D341Med (cell line): ENCODE data around the gene TRIM45.
A peak's percentile ranks its signal among the peaks of the same experiment; 100 is the strongest.
"Not testable (repeated sequence)": the region's sequence is repeated elsewhere in the genome, so short reads cannot be mapped to it uniquely, and the experiment has no call there.

Experiments used
- DNase-seq: peaks from one replicate; pipeline ENCODE4 v3.0.0; 2012; ENCODE audit warnings: low spot score

Gene TRIM45, protein sequence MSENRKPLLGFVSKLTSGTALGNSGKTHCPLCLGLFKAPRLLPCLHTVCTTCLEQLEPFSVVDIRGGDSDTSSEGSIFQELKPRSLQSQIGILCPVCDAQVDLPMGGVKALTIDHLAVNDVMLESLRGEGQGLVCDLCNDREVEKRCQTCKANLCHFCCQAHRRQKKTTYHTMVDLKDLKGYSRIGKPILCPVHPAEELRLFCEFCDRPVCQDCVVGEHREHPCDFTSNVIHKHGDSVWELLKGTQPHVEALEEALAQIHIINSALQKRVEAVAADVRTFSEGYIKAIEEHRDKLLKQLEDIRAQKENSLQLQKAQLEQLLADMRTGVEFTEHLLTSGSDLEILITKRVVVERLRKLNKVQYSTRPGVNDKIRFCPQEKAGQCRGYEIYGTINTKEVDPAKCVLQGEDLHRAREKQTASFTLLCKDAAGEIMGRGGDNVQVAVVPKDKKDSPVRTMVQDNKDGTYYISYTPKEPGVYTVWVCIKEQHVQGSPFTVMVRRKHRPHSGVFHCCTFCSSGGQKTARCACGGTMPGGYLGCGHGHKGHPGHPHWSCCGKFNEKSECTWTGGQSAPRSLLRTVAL

DNA sequence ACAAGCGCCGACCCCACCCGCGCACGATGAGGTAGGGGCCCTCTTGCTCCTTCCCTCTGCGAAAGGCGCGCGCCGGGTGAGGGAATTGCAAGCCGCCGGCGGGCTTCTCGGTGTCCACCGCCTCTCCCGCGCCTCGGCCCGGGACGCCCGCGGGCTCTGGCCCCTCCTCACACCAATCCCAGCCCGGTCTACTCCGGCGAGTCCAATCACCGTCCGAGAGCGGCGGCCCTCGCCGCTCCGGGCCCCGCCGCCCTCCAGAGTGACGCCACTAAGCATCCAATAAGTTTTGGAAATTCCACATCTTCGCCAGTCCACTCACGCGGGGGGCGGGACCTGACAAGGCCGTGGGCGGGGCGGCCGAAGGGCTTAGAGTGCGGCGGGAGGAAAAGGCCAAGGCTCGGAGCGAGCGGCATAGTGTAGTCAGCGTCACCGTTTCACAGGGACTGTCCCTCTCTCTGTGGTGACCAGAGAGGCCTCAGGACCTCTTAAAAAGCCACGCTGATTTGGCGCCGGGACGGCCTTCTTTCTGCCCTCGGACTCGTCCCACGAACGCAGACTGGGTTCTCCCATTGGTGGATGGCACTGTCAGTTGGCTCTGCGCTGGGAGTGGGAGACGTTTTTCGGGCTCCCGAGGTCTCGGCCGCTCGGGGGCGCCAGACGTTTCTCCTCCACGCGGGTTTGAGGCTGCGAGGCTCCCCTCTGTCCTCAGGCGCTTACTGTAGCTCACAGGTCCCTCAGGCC, at the start of gene TRIM45:
Gene TRIM45 (minus strand): TSS at position 161 of the 741 bp plus-strand sequence. CDS start 548 bp downstream, outside the sequence.
- DNase-seq = peak; percentile 93

- DNase-seq = no peak
Observed at GRCh38 chr1:117169871-117170596, 48.5 kb upstream of the TRIM45 start.

DNA sequence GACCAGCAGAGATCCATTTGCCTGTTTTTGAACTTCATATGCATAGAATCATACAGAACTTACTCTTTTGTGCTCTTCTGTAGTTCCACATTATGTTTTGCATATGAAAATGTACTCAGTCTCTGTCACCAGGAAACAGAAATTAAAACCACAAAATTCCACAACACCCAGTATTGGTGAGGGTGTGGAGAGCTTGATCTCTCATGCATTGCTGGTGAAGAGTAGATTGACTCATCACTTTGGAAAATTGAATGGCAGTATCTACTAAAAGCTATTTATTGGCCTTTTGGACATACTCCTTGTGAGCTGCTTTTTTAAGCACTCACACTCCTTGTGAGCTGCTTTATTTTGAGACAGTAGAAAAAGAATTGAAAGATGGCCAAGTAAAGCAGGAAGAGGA, 45.9 kb upstream of the TRIM45 start:
- no peak for DNase-seq

GRCh38 chr1:117166076-117166475, 44.5 kb upstream of the TRIM45 start:
- DNase-seq = no peak

GRCh38 chr1:117164209-117164608, 42.7 kb upstream of the TRIM45 start:
- DNase-seq = peak; percentile 50

GRCh38 chr1:117162816-117163215, 41.3 kb upstream of the TRIM45 start:
- DNase-seq = no peak

DNA sequence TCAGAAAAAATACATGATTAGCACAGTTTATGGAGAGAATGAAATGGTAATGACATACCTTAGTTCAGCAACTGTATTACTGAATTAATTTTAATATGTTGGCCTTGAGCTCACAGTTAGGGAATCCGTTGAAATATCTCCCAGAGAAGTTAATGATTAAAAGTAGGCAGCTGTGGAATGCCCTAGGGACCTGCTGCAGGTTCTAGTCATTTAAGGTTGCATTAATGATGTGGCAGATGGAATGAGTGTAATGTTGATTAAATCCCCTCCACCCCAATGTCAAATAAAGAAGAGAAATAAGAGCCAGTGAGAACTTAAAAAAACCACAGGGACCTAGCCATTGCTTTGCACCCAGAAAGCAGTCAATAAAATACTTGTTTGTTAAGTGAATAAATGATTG, 40.3 kb upstream of the TRIM45 start:
- no peak for DNase-seq

- DNase-seq = not testable (repeated sequence)
Observed at GRCh38 chr1:117151305-117151704, 29.8 kb upstream of the TRIM45 start.

GRCh38 chr1:117150316-117150715, 28.8 kb upstream of the TRIM45 start:
- no peak for DNase-seq

DNA sequence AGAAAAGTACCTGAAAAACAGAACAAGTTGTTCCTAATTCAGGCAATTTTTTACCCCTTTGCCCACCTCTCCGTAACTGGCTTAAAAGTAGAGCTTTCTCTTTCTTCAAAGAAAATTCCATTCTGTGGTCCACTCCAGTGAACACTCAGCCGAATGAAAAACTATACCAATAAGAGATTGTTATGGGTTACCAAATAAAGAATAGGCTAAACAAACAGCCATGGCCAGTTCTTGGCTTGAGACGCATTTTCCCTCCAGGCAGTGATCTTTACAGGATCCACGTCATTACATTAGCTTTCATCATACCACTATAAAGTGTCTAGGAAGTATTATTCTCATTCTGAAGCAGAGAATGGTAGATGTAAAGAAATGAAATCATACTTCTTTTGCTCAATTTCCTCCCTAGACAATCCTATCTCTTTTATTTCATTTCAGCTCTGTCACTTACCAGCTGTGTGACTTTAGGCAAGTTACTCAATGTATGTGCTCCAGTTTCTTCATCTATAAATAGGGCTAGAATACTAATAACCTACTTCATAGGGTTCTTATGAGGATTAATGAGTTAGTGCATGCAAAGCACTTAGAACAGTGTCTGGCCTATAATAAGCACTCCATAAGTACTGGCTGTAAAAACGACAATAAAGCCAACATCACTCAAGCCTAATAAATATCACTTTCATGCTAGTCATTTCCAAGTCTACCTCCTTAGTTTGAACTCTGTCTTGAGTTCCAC, 26.5 kb upstream of the TRIM45 start:
- DNase-seq = no peak

DNA sequence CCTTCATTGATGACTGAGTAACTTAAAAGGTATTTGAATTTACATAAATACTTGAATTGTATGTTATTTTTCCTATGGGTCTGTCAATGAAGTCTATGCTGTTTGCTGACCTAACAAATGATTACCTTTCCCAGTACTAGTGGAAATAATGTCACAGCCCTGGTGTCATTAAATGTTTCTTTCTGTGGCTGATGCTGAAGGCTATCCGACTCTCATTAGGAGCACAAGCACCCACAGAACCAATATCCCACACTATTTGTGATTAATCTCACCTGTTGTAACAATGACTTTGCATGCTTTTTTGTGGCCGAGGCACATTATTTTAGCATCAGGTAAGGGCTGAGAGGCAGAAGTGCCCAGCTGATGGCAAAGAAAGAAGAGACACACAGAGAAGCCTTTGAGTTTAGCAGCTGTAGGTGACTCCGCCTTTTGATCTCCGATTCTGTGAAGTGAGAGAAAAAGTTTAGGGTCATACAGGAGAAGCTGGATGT, 25.8 kb upstream of the TRIM45 start:
- DNase-seq = no peak

GRCh38 chr1:117146575-117147340, 25.2 kb upstream of the TRIM45 start:
- DNase-seq = no peak

- DNase-seq = no peak
Observed at GRCh38 chr1:117146072-117146471, 24.5 kb upstream of the TRIM45 start.

- no peak for DNase-seq
Observed at GRCh38 chr1:117143871-117144270, 22.3 kb upstream of the TRIM45 start.

DNA sequence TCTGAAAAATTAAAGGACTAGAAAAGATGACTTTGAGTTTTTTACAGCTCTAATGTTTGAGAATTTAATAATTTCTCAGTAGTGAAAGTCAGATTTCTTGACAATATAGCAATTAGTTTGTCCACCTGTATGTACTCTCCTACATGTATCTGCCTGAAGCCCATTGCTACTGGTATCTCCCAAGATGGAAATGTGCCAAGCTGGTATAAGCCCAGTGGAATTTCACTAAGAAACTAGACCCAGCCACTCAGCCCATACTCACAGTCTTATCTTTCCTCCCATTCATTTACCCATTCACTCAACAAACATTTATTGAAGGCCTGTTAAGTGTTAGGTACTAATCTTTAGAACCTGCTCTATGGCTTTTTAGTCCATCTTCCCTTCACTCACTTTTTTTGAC, 21.6 kb upstream of the TRIM45 start:
- no peak for DNase-seq

GRCh38 chr1:117142200-117142599, 20.7 kb upstream of the TRIM45 start:
- DNase-seq = no peak

- DNase-seq = no peak
Observed at GRCh38 chr1:117138561-117138960, 17.0 kb upstream of the TRIM45 start.

DNA sequence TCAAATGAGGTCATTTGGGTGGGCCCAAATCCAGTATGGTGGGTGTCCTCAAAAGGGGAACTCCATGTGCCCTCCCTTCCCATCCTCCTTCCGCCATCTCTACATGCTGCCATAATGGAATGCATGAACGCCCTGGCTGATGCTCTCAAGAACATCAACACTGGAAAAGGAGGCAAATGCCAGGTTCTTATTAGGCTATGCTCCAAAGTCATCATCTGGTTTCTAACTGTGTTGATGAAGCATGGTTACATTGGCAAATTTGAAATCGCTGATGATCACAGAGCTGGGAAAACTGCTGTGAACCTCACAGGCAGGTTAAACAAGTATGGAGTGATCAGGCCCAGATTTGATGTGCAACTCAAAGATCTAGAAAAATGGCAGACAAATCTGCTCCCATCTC, 16.6 kb upstream of the TRIM45 start:
- DNase-seq = no peak

- no peak for DNase-seq
Observed at GRCh38 chr1:117137281-117137855, 15.8 kb upstream of the TRIM45 start.

DNA sequence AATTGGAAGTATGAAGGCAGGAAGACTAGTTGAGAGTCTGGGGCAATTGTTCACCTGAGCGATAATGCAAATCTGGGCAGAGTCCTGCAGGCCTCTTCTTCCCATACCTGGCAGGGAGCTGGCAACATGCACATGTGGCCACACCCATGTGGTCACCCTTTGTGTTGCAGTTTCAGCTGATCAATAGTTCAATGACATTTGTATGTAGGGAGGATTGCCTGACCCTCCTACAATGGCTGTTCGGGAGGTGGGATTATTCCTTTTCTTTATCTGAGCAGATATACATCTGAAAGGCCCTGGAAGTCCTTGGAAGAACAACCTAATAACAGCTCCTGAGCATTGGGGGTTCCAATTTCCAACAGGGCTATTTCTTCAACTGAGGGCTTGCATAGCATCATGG, 15.2 kb upstream of the TRIM45 start:
- DNase-seq = no peak
